Testis (tissue), 2 donors: Measurements from ENCODE around the gene SLC9A1.

Experiments used
- CTCF ChIP-seq, 3 experiments: fragments of 450-650 bp in 2 of 3; fragments of 200-600 bp in 1 of 3; sonication (generic) in 1 of 3; IDR thresholded peaks; one replicate each; pipeline ENCODE4 v1.5.1; 2016 to 2019; ENCODE audit warnings: antibody characterized with exemption in 3 of 3, mild to moderate bottlenecking in 2 of 3, moderate library complexity in 1 of 3
- POLR2A ChIP-seq: fragments of 450-650 bp; IDR thresholded peaks from one replicate; pipeline ENCODE4 v1.6.1; 2017; ENCODE audit warnings: antibody characterized with exemption, mild to moderate bottlenecking, moderate library complexity

- TF ChIP-seq CTCF (IDR thresholded peaks at IDR 0.05), result no peak
- no peak for TF ChIP-seq POLR2A
These were observed 54.4 kb downstream of the SLC9A1 start for GRCh38 chr1:27100335-27101053.
